NCI-H446 (cell line): ENCODE data around the gene NID2.

Experiments
- DNase-seq, 2 experiments: peaks; one replicate each; lab custom pipeline; 2025; lab: John Stamatoyannopoulos, UW

Gene NID2

GRCh38 chr14:52000019-52000582 lies 68.8 kb downstream of the NID2 start:
- DNase-seq: no peak

GRCh38 chr14:51999084-51999483 lies 69.8 kb downstream of the NID2 start:
- DNase-seq: no peak

GRCh38 chr14:51998348-51998747 lies 70.5 kb downstream of the NID2 start:
- no peak for DNase-seq

GRCh38 chr14:51996148-51996746 lies 72.6 kb downstream of the NID2 start:
- DNase-seq: peak in 1 of 2 experiments; percentile 18

- no peak for DNase-seq
These were observed 75.5 kb downstream of the NID2 start for GRCh38 chr14:51993285-51993920.

- DNase-seq: no peak
These were observed 78.4 kb downstream of the NID2 start for GRCh38 chr14:51990488-51990887.

- DNase-seq: peak; percentile 76 to 94
These were observed 79.3 kb downstream of the NID2 start, which contains the start of gene RTRAF for GRCh38 chr14:51989293-51990234. Gene RTRAF, plus strand, starts transcription at chr14:51989546. Its CDS starts 94 bp downstream, at chr14:51989640.

GRCh38 chr14:51988221-51988620 lies 80.6 kb downstream of the NID2 start:
- no peak for DNase-seq

GRCh38 chr14:51981218-51981854 lies 87.5 kb downstream of the NID2 start:
- DNase-seq: no peak

GRCh38 chr14:51979088-51979709 lies 89.7 kb downstream of the NID2 start:
- DNase-seq: peak; percentile 71 to 77

GRCh38 chr14:51978681-51979085 lies 90.2 kb downstream of the NID2 start:
- DNase-seq: no peak

GRCh38 chr14:51977075-51977474 lies 91.8 kb downstream of the NID2 start:
- DNase-seq: no peak

GRCh38 chr14:51972566-51972965 lies 96.3 kb downstream of the NID2 start:
- DNase-seq: no peak

GRCh38 chr14:51969852-51970540 lies 98.9 kb downstream of the NID2 start:
- DNase-seq: no peak

GRCh38 chr14:51967521-51967920 lies 101.3 kb downstream of the NID2 start:
- no peak for DNase-seq

- DNase-seq: no peak
These were observed 105.6 kb downstream of the NID2 start for GRCh38 chr14:51963286-51963685.

- DNase-seq: no peak
These were observed 106.1 kb downstream of the NID2 start for GRCh38 chr14:51962711-51963110.

GRCh38 chr14:51960866-51961265 lies 108.0 kb downstream of the NID2 start:
- DNase-seq: no peak

- no peak for DNase-seq
These were observed 108.9 kb downstream of the NID2 start for GRCh38 chr14:51959928-51960327.

- DNase-seq: peak in 1 of 2 experiments; percentile 6
These were observed 110.9 kb downstream of the NID2 start for GRCh38 chr14:51957950-51958349.
